Placental pericyte (primary cell): ENCODE measurements around the gene INAFM1. TPM values are rescaled to one million over a fixed set of nuclear protein-coding genes. Genes with fewer than 3 reads are reported as not detected.

ENCODE experiments used
- small RNA-seq: library from RNA; depleted of rRNA; stranded (forward); fragments of <200 nt; gene quantifications from one replicate; pipeline ENCODE3, GENCODE V24; 2012; ENCODE audit warnings: low replicate concordance
- total RNA-seq: library from RNA; depleted of rRNA; stranded (reverse); fragments of >200 nt; gene quantifications from 2 replicates; pipeline ENCODE4 v1.2.3, GENCODE V29; 2012

Gene INAFM1
- 2.0 and 2.6 TPM in 2 replicates for total RNA-seq

GRCh38 chr19:47274071-47274890, at the start of gene INAFM1:
INAFM1 (plus strand) TSS chr19:47274885; CDS start chr19:47274920, 35 bp downstream.

GRCh38 chr19:47230921-47231214, 43.8 kb upstream of the INAFM1 start, which contains the start of gene BBC3:
BBC3 (minus strand) TSS chr19:47231199; CDS start chr19:47228431, 2,768 bp downstream.

GRCh38 chr19:47255879-47256692, 18.6 kb upstream of the INAFM1 start, which contains the start of gene CCDC9:
CCDC9 (plus strand) TSS chr19:47256525; CDS start chr19:47258401, 1,876 bp downstream.

GRCh38 chr19:47309608-47310007, 34.9 kb downstream of the INAFM1 start, which contains the start of gene C5AR1:
C5AR1 (plus strand) TSS chr19:47309861; CDS start chr19:47309896, 35 bp downstream.

Small RNAs within 50 kb of the gene (small RNA-seq; reads per million reads assigned to genes)
- gene MIR3190, result not detected

Other genes starting within 250 kb of the INAFM1 start
- gene TMEM160, start 226.3 kb upstream of the INAFM1 start, total RNA-seq, result 13.3 and 25.2 TPM in 2 replicates
- 15.8 and 28.9 TPM in 2 replicates for gene ZC3H4, start 161.1 kb upstream of the INAFM1 start, total RNA-seq
- 128 and 179 TPM in 2 replicates for gene SAE1, start 144.1 kb upstream of the INAFM1 start, total RNA-seq
- gene BBC3, start 43.7 kb upstream of the INAFM1 start, total RNA-seq, result 14.0 and 24.3 TPM in 2 replicates
- gene CCDC9, start 18.4 kb upstream of the INAFM1 start, total RNA-seq, result 12.5 and 15.2 TPM in 2 replicates
- gene C5AR1, start 35.0 kb downstream of the INAFM1 start, total RNA-seq, result 0.22 and 0.29 TPM in 2 replicates
- 0.72 TPM in 1 of 2 replicates, not detected in the other for gene C5AR2, start 57.3 kb downstream of the INAFM1 start, total RNA-seq
- 13.1 and 25.8 TPM in 2 replicates for gene DHX34, start 74.4 kb downstream of the INAFM1 start, total RNA-seq
- gene MEIS3, start 144.6 kb downstream of the INAFM1 start, total RNA-seq, result 42.5 and 95.0 TPM in 2 replicates
- not detected in 2 replicates for gene SLC8A2, start 197.0 kb downstream of the INAFM1 start, total RNA-seq
- gene KPTN, start 209.3 kb downstream of the INAFM1 start, total RNA-seq, result 2.4 and 2.6 TPM in 2 replicates
- gene NAPA, start 240.2 kb downstream of the INAFM1 start, total RNA-seq, result 76.7 and 194 TPM in 2 replicates